Kidney tubule cell (primary cell): ENCODE measurements around the gene DNER.

Source experiments
- DNase-seq: peaks from one replicate; pipeline ENCODE4 v3.0.0-alpha.2; 2018; ENCODE audit warnings: low spot score

Gene DNER

DNA sequence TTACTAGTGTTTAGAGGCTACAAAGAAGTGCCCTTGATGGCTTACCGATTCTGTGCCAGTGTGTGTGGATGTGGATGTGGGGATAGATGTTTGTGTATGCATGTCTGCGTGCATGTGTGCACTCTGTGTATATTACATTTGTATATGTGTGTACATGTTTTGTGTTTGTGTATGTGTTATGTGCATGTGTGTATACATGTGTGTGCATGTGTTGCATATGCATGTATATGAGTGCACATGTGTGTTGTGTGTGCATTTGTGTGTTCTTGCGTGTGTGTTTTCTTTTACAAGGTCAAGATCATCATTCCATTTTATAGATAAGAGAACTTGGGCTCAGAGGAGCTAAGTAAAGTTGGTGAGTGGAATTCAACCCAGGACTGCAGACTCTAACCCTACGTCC lies 226.1 kb downstream of the DNER start:
- no peak for DNase-seq

DNA sequence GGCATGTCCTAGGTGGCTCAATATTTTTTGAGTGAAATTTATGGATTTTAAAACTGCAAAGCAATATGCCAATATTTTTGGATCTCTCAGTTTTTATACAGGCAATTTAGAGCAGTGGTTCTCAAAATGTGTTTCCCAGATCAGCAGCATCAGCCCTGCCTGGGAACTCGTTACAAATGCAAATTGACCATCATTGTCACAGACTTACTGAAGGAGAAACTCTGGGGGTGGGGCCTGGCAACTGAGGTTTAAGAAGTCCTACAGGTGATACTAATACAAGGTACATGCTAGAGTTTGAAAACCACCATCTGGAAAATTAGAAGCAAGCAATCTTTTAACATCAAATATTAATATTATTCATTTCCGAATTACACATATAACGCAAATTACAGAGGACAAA lies 227.7 kb downstream of the DNER start:
- no peak for DNase-seq

DNA sequence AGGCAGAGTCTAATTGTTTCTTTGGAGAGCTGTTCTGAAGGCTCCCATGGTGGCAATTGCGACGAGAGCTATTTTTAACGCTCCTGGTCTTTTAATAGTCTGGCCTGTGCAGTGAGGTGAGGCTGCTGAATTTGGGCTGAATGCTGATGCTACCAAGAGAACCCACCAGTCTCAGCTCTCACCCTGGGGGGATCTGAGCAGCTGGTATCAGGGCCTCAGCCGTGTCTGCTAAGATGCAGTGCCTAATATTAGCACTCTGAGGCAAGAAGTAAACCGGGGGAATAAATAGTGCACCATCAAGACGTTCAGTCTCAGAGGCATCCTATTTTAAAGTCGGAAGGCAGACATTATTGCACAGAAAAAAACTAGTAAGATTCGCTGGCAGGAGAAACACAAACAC lies 228.5 kb downstream of the DNER start:
- no peak for DNase-seq

DNA sequence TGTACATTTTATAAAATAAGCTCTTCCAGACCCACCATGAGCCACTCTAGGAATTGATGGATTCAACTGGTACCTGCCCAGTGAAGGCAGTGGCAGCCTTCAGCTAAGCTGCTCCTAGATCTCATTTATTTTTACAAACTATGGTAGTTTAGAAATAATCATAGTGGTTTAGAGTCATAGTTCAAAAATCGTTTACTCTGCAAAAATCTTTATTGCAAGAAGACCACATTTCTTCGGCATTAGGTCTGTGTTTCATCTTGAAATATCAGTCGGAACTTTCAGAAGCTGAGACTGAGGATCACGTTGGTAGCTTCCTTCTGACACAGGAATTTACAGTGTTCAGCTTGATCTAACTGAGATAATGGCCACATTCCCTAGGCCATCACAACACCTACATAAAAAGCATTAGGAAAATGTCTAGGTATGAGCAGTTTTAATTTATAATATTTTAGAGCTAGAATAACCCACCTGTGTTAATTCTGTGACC lies 237.0 kb downstream of the DNER start:
- DNase-seq, result no peak

DNA sequence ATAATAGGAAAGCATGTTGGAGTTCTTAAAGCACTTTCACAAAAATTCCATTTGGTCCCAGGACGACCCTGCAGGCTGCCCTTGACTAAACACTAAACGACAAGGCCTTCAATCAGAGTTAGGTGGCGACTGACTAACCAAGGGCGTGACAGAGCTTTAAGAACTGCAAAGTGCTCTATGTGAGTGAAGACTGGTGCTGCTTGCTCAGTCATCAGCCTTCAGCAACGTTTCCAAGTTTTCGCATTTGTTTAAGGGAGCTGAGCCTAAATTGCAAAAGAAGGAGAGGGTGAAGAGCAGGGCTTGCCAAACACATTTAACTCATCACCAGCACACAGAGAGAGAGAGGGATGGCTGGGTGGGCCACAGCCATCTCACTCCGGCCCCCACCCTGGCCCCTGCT lies 238.6 kb downstream of the DNER start:
- no peak for DNase-seq

DNA sequence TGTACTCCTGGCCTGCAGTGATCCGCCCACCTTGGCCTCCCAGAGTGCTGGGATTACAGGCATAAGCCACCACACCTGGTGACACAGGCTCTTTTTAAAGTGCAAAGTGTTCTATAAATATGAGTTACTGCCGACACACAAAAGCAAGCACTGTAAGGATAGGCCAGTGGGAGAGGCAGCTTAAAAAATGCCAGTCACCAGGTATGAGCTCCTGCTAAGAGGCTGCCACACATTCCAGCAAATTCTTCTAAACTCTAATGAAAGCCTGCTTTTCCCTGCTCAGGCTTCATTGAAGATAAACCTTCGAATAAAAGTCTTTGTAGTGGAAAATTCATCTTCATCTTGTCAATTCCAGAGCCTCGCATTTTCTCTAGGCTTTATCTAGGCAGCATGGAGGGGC lies 240.2 kb downstream of the DNER start:
- DNase-seq, result no peak

DNA sequence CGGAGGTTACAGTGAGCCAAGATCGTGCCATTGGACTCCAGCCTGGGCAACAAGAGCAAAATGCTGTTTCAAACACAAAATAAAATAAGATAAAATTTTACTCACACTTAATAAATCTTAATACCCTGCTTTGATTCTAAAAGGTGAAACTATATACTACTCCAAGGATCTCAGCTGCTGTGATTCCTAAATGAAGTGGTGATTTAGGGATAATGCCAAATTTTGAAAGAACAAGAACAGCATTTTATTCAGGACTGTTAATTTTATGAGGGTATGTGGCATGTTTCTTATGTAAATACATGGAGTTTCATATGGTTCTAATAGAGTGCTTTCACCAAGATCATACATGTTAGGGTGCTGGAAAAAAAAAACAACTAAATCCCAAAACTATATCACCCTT lies 243.6 kb downstream of the DNER start:
- DNase-seq, result no peak

DNA sequence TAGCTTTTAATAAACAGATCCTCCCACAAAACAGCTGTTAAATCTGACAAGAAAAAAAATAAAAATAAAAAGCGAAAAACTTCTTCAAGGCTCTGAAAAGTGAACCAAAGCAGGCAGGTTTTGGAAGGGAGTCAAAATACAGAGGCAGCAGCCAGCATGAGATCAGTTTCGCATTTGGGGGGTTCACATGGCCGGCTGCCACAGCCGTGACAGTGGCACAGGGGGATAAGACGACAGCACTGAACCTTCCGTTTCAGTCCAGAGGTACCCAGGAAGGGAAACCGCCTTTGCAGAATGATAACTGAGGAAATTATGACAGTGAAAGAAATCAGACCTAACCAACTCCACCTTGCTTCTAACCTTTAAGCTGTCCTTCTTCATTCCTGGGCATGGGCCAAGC lies 246.6 kb downstream of the DNER start:
- no peak for DNase-seq

DNA sequence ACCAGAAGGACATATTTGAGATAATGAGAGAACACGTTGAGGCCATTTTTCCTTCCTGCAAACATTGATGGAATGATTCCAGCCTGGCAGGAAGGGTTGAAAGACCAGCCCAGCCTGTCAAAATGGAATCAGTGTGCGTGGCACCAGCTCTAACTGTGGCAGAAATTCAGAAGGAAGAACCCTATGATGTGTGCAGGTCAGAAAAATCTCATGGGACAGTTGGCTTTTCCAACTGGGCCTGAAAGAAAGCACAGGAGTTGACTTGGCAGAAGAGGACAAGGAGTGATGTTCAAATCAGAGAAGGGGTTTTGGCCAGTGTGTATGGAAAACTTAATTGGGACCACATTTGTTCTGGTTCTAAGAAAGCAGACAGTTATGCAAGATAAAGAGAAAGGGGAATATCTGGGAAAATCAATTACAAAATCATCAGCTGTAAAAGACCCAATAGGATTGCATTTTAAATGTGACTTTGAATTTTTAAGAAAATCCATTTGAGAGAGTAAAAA lies 250.5 kb downstream of the DNER start:
- no peak for DNase-seq

DNA sequence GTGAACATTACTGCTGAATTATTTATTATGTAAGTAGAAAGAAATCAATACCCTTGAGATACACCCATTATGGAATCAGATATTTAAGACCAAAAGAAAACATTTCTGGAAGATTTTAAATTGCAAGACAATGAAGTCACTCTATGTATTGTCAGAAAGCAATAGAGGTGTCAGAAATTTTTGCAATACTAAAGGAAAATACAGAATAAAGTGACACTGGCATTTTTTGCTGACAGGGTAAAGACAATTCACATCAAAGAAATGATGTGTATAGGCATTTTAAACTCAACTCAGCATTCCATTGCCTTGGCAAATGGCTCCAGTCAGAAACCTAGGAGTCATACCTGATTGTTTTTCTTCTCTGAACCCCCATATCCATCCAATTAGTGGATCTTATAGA lies 252.2 kb downstream of the DNER start:
- DNase-seq, result no peak

DNA sequence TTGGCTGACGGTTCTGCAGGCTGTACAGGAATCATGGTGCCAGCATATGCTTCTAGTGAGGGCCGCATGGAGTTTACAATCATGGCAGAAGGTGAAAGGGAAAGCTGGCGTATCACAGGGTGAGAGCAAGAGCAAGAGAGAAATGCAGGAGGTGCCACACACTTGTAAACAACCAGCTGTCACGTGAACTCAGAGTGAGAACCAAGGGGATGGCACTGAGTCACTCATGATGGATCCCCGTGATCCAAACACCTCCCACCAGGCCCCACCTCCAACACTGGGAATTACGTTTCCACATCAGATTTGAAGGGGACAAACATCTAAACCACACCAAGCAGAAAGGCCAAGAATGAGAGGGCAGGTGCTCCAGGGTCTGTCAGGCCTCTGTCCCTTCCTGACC lies 258.3 kb downstream of the DNER start:
- DNase-seq, result no peak

DNA sequence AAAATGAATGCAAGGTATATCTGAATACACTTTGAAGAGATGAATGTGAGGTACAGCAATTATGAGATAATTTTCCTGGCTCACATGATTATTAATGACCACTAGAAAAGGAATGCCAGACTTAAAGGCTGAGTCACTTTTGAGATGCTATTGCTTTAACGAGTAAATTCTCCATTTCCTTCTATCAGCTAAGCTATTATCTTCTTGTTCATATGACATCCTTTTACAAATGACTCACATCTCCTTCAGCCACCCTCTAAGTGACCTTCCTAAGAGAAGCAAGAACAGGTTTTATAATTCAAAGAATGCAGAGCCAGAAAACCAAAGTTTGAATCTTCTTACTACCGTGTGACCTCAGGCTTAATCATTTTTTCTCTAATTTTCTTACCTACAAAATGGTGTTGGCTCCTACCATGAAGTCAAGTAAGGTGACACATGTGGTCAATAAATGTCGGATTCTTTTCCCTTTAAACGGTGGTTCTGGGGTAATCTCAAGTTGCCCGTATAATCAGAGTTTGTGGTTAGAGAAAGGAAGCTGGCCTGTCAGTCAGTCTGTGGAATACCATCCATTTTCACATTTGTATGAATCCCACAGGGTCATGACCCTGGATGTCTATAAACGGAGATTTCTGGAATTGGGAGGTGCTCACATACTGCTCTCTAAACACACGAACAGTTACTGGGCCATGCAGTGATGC lies 259.3 kb downstream of the DNER start:
- peak; percentile 77 for DNase-seq

DNA sequence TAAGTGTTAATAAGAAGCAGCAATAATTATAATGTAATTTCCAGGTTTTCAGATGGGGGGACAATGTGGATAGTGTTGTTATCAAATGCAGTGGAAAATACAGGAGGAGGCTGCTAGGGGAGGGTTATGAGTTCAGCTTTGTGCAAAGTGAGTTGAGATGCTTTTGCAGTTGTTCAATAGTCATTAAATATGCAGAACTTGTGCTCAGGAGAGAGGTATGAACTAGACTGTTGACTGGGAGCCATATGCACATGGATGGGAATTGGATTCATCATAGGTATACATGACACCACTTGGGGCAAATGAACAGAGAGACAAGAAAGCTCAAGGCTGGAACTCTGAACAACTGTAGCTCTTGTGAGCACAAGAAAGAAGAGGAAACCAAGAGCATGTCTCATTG lies 261.1 kb downstream of the DNER start:
- no peak for DNase-seq

DNA sequence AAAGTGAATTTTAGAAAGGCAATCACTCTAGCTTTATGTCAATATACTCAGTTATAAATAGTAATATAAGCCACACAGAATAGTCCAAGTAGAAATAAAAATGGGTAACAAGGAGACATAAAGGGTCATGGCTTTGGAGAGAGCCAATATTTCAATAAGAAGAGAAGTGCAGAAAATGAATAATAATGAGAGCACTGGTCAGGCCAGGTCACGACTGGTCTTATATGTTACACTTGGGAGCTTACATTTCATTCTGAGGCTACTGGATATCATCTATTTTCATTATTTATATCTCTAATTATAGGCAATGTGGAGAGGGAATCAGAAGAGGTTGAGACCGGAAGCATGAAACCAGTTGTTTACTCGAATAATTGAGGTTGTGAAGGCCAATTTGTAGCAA lies 262.5 kb downstream of the DNER start:
- no peak for DNase-seq

DNA sequence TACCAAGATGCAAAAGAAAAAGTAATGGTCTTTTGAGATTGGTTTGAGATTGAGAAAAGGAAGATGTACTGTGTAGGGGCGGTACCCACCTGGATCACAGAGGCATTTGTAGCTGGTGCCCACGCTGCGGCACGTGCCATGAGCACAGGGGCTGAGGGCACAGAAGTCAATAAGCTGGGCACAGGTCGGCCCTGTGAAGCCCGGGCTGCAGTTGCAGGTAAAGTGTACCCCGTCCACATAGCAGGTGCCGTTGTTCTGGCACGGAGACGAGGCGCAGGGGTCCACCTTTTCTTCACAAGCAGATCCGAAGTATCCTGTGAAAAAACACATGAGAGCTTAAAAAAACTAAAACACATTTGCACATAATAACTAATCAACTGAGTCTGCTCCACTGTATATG lies 267.1 kb downstream of the DNER start:
- DNase-seq, result no peak

DNA sequence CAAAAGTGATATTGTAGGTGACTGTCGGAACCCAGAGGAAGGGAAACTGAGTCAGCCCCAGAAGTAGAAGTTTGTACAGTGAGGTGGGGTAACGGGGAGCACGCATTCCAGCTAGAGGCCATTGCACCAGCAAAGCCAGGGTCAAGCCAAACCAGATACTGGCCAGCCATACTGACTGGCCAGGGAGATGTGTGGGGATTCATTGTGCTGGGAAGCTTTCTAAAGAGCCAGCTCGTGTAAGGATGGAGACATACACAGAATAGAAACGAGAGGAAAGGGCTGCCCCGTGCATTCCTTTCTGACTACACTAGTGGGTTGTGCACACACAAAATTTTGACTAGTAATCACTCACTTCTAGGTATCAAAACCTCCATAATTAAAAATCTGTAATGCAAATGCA lies 268.0 kb downstream of the DNER start:
- no peak for DNase-seq

DNA sequence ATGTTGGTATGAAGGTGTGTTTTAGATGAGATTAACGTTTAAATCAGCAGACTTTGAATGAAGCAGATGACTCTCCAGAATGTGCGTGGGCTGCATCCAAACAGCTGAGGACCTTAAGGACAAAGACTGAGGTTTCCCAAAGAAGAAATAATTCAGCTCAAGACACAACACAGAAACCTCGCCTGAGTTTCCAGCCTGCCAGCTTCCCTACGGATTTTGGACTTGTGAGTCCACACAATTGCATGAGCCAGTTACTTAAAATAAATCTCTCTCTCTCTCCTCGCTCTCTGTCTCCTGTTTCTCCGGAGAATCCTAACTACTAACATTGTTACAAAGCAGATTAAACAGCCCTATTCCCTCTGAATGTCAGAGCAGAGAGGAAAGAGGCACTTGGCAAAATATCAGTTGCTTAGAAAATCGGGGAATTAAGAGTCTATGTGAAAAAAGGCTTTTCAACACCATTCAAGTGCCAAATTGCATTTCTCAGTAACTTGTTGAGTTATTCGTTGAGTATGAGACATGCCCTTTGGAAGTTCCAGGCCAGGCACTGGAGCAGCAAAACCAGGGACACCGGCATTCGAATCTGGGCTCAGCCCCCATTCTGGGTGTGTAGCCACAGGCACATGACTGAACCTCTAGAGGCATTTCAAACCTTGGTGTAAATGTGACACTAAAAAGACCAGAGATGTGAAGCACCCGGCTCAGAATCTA lies 268.7 kb downstream of the DNER start:
- no peak for DNase-seq

DNA sequence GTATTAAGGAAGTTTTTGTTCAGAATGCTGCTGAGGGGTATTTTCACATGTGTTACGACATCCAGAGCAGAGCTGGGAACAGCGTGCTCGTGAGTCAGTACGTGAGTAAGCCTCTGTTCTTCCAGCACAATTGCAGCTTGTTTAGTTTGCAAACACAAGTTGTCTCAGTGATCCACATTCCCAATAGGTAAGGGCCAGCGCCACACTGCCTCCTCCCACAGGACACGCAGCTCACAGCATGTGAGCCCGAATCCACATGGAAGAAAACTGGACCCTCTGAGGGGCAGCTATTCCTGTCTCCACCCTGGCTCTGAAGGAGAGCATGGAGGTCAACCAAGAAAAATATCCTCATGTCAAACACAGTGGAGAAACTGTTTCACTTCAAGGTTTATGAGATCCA lies 269.3 kb downstream of the DNER start:
- peak; percentile 64 for DNase-seq

DNA sequence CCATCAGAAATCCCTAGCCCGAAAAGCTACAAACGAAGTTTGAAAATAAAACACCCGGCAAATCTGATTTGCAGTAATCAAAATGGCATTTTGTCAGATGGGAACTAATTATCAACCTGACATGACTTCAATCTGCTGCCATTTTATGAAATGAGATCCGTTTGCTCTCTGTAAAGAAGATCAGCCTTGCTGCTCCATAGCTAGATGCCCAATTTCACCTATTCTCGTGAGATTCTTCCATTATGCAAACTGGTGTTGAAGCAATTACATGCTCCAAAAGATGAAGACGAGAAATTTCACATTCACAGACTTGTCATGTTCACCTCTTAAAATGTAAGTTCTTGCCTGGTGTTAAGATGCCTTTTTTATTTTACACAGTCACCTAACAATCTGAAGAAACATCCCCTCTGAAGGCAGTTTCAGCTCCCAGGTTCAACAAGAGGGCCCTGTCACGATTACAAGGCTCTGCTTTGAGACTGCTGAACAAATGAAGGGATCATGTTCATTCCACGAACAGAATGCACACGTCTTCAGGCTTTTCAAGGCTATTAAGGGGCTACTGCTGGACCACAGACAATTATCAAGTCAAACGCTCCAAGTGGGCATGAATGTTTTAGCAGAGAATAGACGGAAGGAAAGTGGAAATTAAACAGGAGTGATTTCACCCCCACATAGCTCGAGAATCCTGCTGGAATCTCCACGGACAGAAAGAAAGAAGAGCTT lies 270.6 kb downstream of the DNER start:
- DNase-seq, result no peak

DNA sequence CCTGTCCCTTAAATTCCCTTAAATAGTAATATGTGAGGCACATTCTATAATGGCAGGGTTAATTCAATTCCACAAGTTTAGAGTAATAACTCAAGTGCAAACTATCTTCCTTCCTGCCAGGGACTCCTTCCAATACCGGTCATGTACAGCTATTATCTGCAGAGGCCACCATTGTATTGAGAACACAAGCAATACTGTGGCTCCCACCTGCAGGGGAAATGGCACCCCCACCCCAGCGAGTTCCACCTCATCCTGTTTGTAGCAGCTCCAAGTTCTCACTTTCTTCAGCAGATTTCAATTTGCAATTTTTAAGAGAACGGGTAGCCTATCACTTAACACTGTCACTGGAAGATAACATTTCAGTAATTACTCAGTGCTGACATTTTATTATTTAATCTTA lies 271.2 kb downstream of the DNER start:
- DNase-seq, result no peak

DNA sequence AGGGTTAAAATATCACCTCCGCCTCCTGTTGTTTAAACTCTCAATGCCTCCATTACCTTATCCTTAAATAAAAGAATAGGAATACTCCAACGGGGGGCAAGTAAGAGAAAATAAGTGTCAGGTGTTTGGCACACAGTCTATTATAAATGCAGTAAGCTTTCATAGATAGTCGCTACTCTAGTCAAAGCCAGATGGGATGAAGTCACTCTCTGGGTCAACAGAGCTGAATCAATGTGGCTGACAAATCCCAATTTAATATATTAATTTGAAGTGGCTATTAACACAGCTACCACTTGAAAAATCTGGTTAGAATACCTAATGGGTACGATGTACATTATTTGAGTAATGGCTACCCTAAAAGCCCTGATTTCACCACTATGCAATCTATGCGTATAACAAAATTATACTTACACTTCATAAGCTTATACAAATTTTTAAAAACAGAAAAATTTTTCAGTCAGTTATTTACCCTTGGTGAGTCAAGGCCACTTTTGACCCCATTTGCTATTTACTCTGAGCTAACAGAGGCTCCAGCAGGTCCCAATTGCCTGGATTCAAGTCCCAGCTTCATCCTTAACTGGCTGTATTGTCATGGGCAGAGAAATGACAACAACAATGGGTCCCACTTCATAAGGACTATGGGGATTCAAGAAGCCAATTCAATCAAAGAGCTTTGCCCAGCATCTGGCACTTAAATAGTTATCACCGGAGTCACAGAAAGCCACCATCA lies 275.8 kb downstream of the DNER start:
- DNase-seq, result no peak

DNA sequence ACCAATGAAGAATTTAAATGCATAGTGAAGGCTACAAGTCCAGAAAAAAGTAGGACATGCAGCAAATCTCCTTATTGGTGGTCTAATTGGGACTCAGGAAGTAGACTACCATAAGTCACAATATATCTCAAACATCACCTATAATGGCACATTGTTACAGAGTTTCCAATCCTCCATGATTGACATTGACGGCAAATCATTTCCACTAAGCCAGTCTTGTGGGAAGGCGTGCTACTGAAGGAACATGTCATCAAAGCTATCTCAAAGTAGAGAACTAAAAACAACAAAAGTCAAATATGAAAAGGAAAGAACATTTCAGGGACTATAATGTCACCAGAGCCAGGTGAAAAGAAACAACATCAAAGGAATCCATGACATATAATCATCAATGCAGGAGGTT lies 276.9 kb downstream of the DNER start:
- no peak for DNase-seq
